GM12891 (cell line): ENCODE measurements around the gene TF.

Experiments used
- POLR2A ChIP-seq: IDR thresholded peaks from 2 replicates; pipeline ENCODE4 v1.6.1; 2011; ENCODE audit warnings: low read depth, low read length, control low read depth
- POLR2AphosphoS5 ChIP-seq: IDR thresholded peaks from 2 replicates; pipeline ENCODE4 v1.6.1; 2011; ENCODE audit warnings: low read depth, low read length, control low read depth
- POU2F2 ChIP-seq: IDR thresholded peaks from 2 replicates; pipeline ENCODE4 v1.6.1; 2011; ENCODE audit warnings: low read depth, mild to moderate bottlenecking, control low read depth, low read length, moderate library complexity
- TAF1 ChIP-seq: IDR thresholded peaks from 2 replicates; pipeline ENCODE4 v1.6.1; 2011; ENCODE audit warnings: low read depth, low read length, control low read depth

- TF ChIP-seq POLR2A = no peak
- no peak for TF ChIP-seq POLR2AphosphoS5
- TF ChIP-seq POU2F2 = no peak
- TF ChIP-seq TAF1 = no peak
These were observed 35.2 kb upstream of the TF start for GRCh38 chr3:133711013-133711412.
